C4-2B (cell line): ENCODE data around the gene TPD52L1.

Experiments
- ZFX ChIP-seq: fragments of 450-650 bp; IDR thresholded peaks from 2 replicates; pipeline ENCODE4 v1.6.1; 2017
- TF ChIP-seq, protein P1 (sequence below): fragments of 450-650 bp; conservative IDR thresholded peaks from 2 replicates; pipeline ENCODE4 v1.5.1; 2017; ENCODE audit warnings: mild to moderate bottlenecking

DNA sequence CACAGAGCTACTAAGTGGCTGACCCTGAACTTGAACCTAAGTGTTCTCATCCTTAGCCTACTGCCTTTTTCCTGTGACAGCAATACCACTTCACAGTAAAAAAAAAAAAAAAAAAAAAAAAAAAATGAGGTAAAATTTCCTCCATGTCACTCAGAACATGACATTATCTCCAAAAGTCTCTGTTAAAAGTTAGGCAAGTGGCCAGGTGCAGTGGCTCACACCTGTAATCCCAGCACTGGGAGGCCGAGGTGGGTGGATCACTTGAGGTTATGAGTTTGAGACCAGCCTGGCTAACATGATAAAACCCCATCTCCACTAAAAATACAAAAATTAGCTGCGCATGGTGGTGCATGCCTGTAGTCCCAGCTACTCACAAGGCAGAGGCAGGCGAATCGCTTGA is 159.4 kb downstream of the TPD52L1 start:
- TF ChIP-seq, protein P1, sequence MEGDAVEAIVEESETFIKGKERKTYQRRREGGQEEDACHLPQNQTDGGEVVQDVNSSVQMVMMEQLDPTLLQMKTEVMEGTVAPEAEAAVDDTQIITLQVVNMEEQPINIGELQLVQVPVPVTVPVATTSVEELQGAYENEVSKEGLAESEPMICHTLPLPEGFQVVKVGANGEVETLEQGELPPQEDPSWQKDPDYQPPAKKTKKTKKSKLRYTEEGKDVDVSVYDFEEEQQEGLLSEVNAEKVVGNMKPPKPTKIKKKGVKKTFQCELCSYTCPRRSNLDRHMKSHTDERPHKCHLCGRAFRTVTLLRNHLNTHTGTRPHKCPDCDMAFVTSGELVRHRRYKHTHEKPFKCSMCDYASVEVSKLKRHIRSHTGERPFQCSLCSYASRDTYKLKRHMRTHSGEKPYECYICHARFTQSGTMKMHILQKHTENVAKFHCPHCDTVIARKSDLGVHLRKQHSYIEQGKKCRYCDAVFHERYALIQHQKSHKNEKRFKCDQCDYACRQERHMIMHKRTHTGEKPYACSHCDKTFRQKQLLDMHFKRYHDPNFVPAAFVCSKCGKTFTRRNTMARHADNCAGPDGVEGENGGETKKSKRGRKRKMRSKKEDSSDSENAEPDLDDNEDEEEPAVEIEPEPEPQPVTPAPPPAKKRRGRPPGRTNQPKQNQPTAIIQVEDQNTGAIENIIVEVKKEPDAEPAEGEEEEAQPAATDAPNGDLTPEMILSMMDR: no peak
- no peak for TF ChIP-seq ZFX
